Measurements from ENCODE around the gene CLEC4M. TPM values are rescaled to one million over a fixed set of nuclear protein-coding genes. Genes with fewer than 3 reads are reported as not detected.

The CLEC4M gene
- polyA plus RNA-seq, 1 donor: 0.09 TPM

DNA sequence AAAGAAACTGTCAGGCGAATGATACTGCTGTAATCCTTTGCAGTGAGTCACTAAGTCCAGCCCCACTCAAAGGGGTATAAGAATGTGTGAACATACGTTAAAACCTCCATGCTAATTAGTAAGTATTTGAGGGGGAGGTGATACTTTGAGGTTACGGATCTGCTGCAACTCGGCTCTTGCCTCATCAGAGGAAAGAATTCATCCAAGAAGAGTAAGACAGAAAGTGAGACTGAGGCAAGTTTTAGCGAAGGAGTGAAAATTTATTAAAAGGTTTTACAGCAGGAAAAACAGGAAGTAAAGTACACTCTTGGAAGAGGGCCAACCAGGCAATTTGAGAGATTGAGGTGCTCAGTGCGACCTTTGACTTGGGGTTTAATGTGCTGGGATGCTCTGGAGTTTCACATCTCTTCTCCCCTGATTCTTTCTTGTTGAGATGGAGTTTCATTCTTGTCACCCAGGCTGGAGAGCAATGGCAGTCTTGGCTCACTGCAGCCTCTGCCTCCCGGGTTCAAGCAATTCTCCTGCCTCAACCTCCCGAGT is 9.8 kb downstream of the CLEC4M start:
- Histone ChIP-seq H3K4me1 (ENCODE audit: control insufficient read depth, insufficient read depth, low read length) (no peaks in the 10 kb centered on the region), H3K36me3 (ENCODE audit: control insufficient read depth, insufficient read depth, low read length) (no peaks in the 10 kb centered on the region), H3K9me3 (ENCODE audit: control insufficient read depth, low read depth, low read length) (no peaks in the 10 kb centered on the region), H3K4me3 (ENCODE audit: low read length) (no peak overlapping the region), H3K27me3 (ENCODE audit: control insufficient read depth, insufficient read depth, low read length) (peaks cover 2% of the 10 kb centered on the region), H3K27ac (ENCODE audit: low read length) (no peak overlapping the region)
- 27% methylated on average over 3 of the region's 8 CpGs for WGBS (ENCODE audit: insufficient coverage, low lambda C conversion rate)
- peak; percentile 17 to 68 for DNase-seq

DNA sequence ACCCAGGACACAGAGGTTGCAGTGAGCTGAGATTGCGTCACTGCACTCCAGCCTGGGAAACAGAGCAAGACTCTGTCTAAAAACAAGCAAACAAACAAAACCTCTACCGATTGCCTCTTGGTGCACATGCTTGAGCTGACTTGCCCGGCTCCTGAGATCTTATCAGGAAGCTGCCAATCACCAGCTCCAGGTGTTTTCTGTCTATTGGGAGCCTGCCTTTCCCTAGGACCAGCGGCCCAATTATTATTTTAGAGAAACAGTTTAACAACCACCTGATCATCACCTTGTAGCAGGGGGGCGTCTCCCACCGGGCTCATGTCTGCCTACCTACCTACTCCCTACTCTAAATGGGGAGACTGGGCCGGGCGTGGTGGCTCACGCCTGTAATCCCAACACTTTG is 10.8 kb downstream of the CLEC4M start:
- no CpG with 5 or more reads among the region's 9 CpGs for WGBS (ENCODE audit: insufficient coverage, low lambda C conversion rate)
- no peak overlapping the region for H3K4me3 ChIP-seq (ENCODE audit: low read length)
- no peaks in the 10 kb centered on the region for H3K9me3 ChIP-seq (ENCODE audit: control insufficient read depth, low read depth, low read length)
- no peaks in the 10 kb centered on the region for H3K36me3 ChIP-seq (ENCODE audit: control insufficient read depth, insufficient read depth, low read length)
- no peak for DNase-seq
- no peak overlapping the region for H3K27ac ChIP-seq (ENCODE audit: low read length)
- H3K27me3 ChIP-seq (ENCODE audit: control insufficient read depth, insufficient read depth, low read length): peaks cover 2% of the 10 kb centered on the region
- H3K4me1 ChIP-seq (ENCODE audit: control insufficient read depth, insufficient read depth, low read length): no peaks in the 10 kb centered on the region

- no peak for DNase-seq
- no peak overlapping the region for H3K27ac ChIP-seq (ENCODE audit: low read length)
- no peaks in the 10 kb centered on the region for H3K36me3 ChIP-seq (ENCODE audit: control insufficient read depth, insufficient read depth, low read length)
- no CpG with 5 or more reads among the region's 9 CpGs for WGBS (ENCODE audit: insufficient coverage, low lambda C conversion rate)
- H3K9me3 ChIP-seq (ENCODE audit: control insufficient read depth, low read depth, low read length): no peaks in the 10 kb centered on the region
- H3K4me3 ChIP-seq (ENCODE audit: low read length): no peak overlapping the region
- H3K4me1 ChIP-seq (ENCODE audit: control insufficient read depth, insufficient read depth, low read length): no peaks in the 10 kb centered on the region
- peaks cover 2% of the 10 kb centered on the region for H3K27me3 ChIP-seq (ENCODE audit: control insufficient read depth, insufficient read depth, low read length)
These were observed 12.7 kb downstream of the CLEC4M start for GRCh38 chr19:7775761-7776160.

- Histone ChIP-seq H3K4me3 (ENCODE audit: low read length) (no peak overlapping the region), H3K27me3 (ENCODE audit: control insufficient read depth, insufficient read depth, low read length) (peaks cover 6% of the 10 kb centered on the region), H3K36me3 (ENCODE audit: control insufficient read depth, insufficient read depth, low read length) (no peaks in the 10 kb centered on the region), H3K9me3 (ENCODE audit: control insufficient read depth, low read depth, low read length) (no peaks in the 10 kb centered on the region), H3K27ac (ENCODE audit: low read length) (no peak overlapping the region), H3K4me1 (ENCODE audit: control insufficient read depth, insufficient read depth, low read length) (no peaks in the 10 kb centered on the region)
- WGBS (ENCODE audit: insufficient coverage, low lambda C conversion rate): 80% methylated on average over 1 of the region's 5 CpGs
- DNase-seq: no peak
These were observed 15.0 kb downstream of the CLEC4M start for GRCh38 chr19:7778081-7778480.

GRCh38 chr19:7779631-7780486 is 16.8 kb downstream of the CLEC4M start:
- Histone ChIP-seq H3K27me3 (ENCODE audit: control insufficient read depth, insufficient read depth, low read length) (peaks cover 10% of the 10 kb centered on the region), H3K4me1 (ENCODE audit: control insufficient read depth, insufficient read depth, low read length) (no peaks in the 10 kb centered on the region), H3K9me3 (ENCODE audit: control insufficient read depth, low read depth, low read length) (no peaks in the 10 kb centered on the region), H3K36me3 (ENCODE audit: control insufficient read depth, insufficient read depth, low read length) (no peaks in the 10 kb centered on the region), H3K27ac (ENCODE audit: low read length) (no peak overlapping the region), H3K4me3 (ENCODE audit: low read length) (no peak overlapping the region)
- WGBS (ENCODE audit: insufficient coverage, low lambda C conversion rate): 92% methylated on average over 6 of the region's 26 CpGs
- no peak for DNase-seq

DNA sequence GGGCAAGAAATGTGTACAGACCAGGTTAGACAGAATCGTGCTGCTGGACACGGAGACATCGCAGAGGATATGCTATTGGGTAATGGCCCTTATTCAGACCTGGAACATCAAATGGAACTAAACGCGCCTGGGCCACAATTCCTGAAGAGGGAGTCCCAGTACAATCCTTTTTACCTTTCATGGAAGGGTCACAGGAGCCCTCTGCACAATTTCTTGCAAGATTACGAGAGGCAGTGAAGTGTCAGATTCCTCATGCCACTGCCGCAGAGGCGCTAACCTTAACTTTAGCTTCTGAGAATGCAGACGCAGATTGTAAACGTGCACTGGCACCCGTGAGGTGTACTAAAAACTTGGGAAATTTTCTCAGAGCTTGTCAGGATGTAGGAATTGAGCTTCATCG is 18.1 kb downstream of the CLEC4M start:
- Histone ChIP-seq H3K27me3 (ENCODE audit: control insufficient read depth, insufficient read depth, low read length) (peaks cover 13% of the 10 kb centered on the region), H3K9me3 (ENCODE audit: control insufficient read depth, low read depth, low read length) (no peaks in the 10 kb centered on the region), H3K4me3 (ENCODE audit: low read length) (no peak overlapping the region), H3K4me1 (ENCODE audit: control insufficient read depth, insufficient read depth, low read length) (no peaks in the 10 kb centered on the region), H3K36me3 (ENCODE audit: control insufficient read depth, insufficient read depth, low read length) (no peaks in the 10 kb centered on the region), H3K27ac (ENCODE audit: low read length) (no peak overlapping the region)
- no peak for DNase-seq
- WGBS (ENCODE audit: insufficient coverage, low lambda C conversion rate): 56% methylated on average over 3 of the region's 12 CpGs

GRCh38 chr19:7783991-7784423 is 21.0 kb downstream of the CLEC4M start:
- Histone ChIP-seq H3K27ac (ENCODE audit: low read length) (no peak overlapping the region), H3K4me1 (ENCODE audit: control insufficient read depth, insufficient read depth, low read length) (no peaks in the 10 kb centered on the region), H3K27me3 (ENCODE audit: control insufficient read depth, insufficient read depth, low read length) (peaks cover 35% of the 10 kb centered on the region), H3K36me3 (ENCODE audit: control insufficient read depth, insufficient read depth, low read length) (no peaks in the 10 kb centered on the region), H3K4me3 (ENCODE audit: low read length) (no peak overlapping the region), H3K9me3 (ENCODE audit: control insufficient read depth, low read depth, low read length) (no peaks in the 10 kb centered on the region)
- no CpG with 5 or more reads among the region's 8 CpGs for WGBS (ENCODE audit: insufficient coverage, low lambda C conversion rate)
- no peak for DNase-seq

- Histone ChIP-seq H3K27me3 (ENCODE audit: control insufficient read depth, insufficient read depth, low read length) (peaks cover 44% of the 10 kb centered on the region), H3K9me3 (ENCODE audit: control insufficient read depth, low read depth, low read length) (no peaks in the 10 kb centered on the region), H3K4me1 (ENCODE audit: control insufficient read depth, insufficient read depth, low read length) (no peaks in the 10 kb centered on the region), H3K36me3 (ENCODE audit: control insufficient read depth, insufficient read depth, low read length) (no peaks in the 10 kb centered on the region), H3K4me3 (ENCODE audit: low read length) (no peak overlapping the region), H3K27ac (ENCODE audit: low read length) (no peak overlapping the region)
- no peak for DNase-seq
These were observed 21.8 kb downstream of the CLEC4M start for GRCh38 chr19:7784856-7785255.

- Histone ChIP-seq H3K4me1 (ENCODE audit: control insufficient read depth, insufficient read depth, low read length) (no peaks in the 10 kb centered on the region), H3K27ac (ENCODE audit: low read length) (no peak overlapping the region), H3K27me3 (ENCODE audit: control insufficient read depth, insufficient read depth, low read length) (peaks cover 47% of the 10 kb centered on the region), H3K4me3 (ENCODE audit: low read length) (no peak overlapping the region), H3K9me3 (ENCODE audit: control insufficient read depth, low read depth, low read length) (no peaks in the 10 kb centered on the region), H3K36me3 (ENCODE audit: control insufficient read depth, insufficient read depth, low read length) (no peaks in the 10 kb centered on the region)
- DNase-seq: no peak
- WGBS (ENCODE audit: insufficient coverage, low lambda C conversion rate): no CpG with 5 or more reads among the region's 10 CpGs
These were observed 24.1 kb downstream of the CLEC4M start for GRCh38 chr19:7787141-7787540.

- H3K27ac ChIP-seq (ENCODE audit: low read length): no peak overlapping the region
- H3K27me3 ChIP-seq (ENCODE audit: control insufficient read depth, insufficient read depth, low read length): peaks cover 47% of the 10 kb centered on the region
- DNase-seq: no peak
- WGBS (ENCODE audit: insufficient coverage, low lambda C conversion rate): no CpG with 5 or more reads among the region's 22 CpGs
- no peak overlapping the region for H3K4me3 ChIP-seq (ENCODE audit: low read length)
- H3K4me1 ChIP-seq (ENCODE audit: control insufficient read depth, insufficient read depth, low read length): no peaks in the 10 kb centered on the region
- no peaks in the 10 kb centered on the region for H3K36me3 ChIP-seq (ENCODE audit: control insufficient read depth, insufficient read depth, low read length)
- no peaks in the 10 kb centered on the region for H3K9me3 ChIP-seq (ENCODE audit: control insufficient read depth, low read depth, low read length)
These were observed 24.6 kb downstream of the CLEC4M start for GRCh38 chr19:7787602-7788177.

Data from large intestine (tissue), 3 donors.